ENCODE measurements around the gene CYB5R3.

CYB5R3 gene

DNA sequence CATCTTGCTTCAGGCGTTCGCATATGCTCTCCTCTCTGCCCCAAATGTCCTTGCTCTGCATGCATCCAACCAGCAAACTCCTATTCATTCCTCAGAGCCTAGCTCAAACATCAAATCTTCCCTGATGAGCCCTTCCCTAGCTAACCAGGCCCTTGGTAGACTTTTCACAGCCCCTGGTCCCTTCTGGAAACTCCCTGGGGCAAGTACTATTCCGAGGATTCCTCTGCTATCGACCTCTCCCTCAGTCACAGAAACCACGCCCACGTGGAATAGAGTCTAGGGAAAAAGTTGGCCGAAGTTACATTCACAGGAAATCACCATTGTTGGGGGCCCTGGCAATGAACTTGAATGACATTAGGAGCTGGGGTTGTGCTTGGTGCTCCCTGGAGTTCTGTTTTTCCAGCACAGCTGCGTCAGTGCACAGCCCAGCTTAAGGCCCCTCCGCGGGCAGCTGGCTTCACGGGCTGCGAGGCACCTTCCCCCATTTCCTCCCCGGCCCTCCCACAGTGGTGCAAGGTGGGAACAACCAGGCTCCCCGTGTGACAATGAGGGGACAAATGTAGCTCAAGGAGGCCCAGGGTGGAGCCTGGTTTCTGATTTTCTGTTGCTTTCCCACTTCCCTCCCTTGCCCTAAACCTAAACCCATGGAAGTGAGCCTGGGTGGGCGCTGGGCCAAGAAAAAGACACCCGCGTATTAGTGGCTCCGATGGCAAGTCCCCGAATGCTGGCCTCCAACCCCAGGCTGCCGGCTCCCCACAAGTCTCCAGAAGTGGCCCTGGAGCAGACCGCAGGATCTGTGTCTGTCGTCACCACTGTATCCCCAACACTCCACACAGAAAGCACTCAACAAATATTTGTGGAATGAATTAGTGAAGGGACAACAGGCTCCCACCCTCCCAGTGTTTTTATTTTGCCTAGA is 4.5 kb downstream of the CYB5R3 start:
- no peak for DNase-seq
- Mint-ChIP-seq H3K4me1 (peaks cover 32% of the 10 kb centered on the region), H3K36me3 (no peaks in the 10 kb centered on the region), H3K27ac (no peak overlapping the region), H3K9me3 (no peaks in the 10 kb centered on the region), H3K4me3 (no peak overlapping the region), H3K27me3 (no peaks in the 10 kb centered on the region)
- CTCF ChIA-PET: interaction anchor here (0.6 kb wide), 1 partner anchor 437 kb away, joined by 3 read pairs; no protein-coding TSS in a partner anchor

DNA sequence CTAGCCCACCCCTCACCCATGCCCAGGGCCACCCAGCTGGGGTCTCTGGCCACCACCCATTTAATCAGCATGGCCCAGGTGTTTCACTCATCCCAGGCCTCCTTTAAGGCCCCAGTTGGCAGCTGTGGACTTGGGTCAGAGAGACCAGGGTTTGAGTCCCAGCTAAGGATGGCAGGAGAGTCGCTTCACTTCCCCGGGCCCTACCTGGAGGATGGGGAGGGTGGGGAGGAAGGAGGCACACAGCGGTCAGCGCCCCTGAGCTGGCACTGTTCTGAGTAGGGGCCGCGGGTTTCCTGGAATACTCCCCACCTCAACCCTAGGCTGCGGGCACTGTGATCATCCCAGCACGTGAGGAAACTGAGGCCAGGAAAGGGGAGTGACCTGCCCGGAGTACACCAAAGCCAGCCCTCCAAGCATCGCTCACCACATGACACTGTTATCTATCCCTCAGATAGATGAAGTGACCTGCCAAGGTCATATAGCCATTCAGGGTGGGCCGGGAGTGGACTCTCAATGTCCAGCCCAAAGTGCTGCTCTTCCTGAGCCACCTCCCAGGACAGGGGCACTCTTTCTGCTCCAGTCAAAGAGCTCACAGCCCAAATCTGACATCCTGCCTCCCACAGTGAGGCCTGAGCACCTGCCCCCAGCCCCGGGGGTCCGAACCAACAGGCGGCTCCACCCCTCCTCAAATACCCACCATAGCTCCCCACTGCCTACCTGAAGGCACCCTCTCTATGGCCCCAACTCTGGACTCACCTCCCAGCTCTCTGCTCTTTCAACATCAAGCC is 5.4 kb downstream of the CYB5R3 start:
- Mint-ChIP-seq H3K27ac (no peak overlapping the region), H3K27me3 (no peaks in the 10 kb centered on the region), H3K4me3 (no peak overlapping the region), H3K36me3 (no peaks in the 10 kb centered on the region), H3K4me1 (peaks cover 30% of the 10 kb centered on the region), H3K9me3 (no peaks in the 10 kb centered on the region)
- DNase-seq: no peak
- CTCF ChIA-PET: interaction anchor here (1.1 kb wide), 2 partner anchors 19 to 23 kb away, joined by 3 to 5 read pairs; no protein-coding TSS in a partner anchor

DNA sequence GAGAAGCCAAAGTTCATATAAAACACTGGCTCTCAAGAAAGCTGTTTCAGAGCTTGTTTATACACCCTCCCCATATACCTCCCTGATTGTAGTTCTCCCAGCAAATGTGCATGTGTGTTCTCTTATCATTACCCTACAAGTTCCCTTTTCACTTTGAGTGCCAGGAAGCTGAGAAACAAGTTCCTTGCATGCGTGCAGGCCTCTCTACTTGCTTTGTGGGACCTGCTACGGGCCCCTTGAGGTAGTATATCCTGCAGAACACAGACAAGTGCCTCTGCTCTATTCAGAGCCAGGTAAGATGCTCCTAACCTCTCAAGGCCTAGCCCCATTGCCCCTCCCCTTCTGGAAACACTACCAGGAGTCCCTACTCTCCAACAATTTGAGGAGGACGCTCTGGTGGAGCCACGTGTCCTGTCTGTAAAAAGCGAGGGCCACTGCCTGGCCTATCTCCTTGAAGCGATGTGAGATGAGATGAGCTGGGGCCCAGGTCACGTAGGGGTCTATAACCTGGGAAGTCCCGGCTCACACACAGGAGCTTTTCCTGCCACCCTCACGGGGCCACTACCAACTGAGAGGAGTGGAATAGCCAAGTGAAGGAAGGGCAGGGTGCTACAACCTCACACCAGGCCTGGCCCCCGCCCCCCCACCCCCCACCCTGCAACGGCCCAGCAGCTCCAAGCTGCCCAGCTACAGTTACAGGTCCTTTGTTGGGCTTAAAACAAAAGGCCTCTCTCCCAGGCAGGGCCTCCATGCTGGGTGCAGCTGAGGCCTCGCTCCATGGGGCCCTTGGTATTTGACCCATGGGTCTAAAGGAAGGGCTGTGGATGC is 6.2 kb downstream of the CYB5R3 start:
- no peak for DNase-seq
- Mint-ChIP-seq H3K27me3 (no peaks in the 10 kb centered on the region), H3K27ac (no peak overlapping the region), H3K36me3 (no peaks in the 10 kb centered on the region), H3K9me3 (no peaks in the 10 kb centered on the region), H3K4me1 (peaks cover 26% of the 10 kb centered on the region), H3K4me3 (no peak overlapping the region)
- CTCF ChIA-PET: interaction anchor here (1.1 to 1.2 kb wide), 3 partner anchors 18 to 22 kb away, joined by 3 to 5 read pairs (median 3); no protein-coding TSS in a partner anchor

DNA sequence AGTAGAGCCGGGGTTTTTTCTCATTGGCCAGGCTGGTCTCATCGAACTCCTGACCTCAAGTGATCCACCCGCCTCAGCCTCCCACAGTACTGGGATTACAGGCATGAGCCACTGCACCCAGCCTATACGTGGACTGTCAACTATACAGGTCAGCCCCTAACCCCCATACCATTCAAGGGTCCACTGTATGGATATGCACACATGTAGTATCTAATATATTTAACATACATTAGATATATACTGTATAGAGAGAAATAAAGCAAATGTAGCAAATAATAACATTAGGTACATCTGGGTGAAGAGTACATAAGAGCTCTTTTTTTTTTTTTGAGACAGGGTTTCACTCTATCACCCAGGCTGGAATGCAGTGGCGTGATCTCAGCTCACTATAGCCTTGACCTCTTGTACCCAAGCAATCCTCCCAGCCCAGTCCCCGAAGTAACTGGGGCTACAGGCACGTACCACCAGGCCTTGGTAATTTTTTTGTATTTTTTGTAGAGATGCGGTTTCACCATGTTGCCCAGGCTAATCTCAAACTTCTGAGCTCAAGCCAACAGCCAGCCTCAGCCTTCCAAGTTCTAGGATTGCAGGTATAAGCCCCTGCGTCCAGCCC is 7.3 kb downstream of the CYB5R3 start:
- Mint-ChIP-seq H3K27ac (no peak overlapping the region), H3K27me3 (no peaks in the 10 kb centered on the region), H3K36me3 (peaks cover 1% of the 10 kb centered on the region), H3K9me3 (no peaks in the 10 kb centered on the region), H3K4me3 (no peak overlapping the region), H3K4me1 (peaks cover 17% of the 10 kb centered on the region)
- CTCF ChIA-PET: interaction anchor here (1.2 kb wide), 1 partner anchor 20 kb away, joined by 3 read pairs; no protein-coding TSS in a partner anchor
- DNase-seq: no peak

DNA sequence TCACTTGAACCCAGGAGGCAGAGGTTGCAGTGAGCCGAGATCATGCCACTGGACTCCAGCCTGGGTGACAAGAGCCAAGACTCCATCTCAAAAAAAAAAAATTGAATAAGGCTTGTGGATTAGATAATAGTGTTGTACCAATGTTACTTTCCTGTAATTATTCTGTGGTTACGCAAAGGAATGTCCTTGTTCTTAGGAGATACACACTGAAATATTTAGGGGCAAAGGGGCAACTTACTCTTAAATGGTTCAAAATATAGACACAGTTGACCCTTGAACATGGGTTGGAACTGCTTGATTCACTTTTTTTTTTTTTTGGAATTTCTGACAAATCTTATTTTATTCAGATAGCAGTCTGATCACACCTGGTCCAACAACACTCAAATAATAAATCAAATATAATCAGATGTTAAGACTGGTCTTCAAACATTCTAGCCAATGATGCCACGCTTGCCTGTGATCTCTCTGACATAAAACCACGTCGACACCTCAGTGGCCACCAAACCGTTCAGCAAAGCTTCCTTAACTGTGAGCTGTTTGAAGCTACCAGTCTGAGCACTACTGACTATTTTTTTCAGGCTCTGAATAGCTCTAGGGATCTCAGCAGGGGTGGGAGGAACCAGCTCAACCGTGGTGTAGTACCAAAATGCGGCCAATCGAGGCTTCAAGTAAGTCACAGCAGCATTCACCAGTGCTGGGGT is 9.5 kb downstream of the CYB5R3 start:
- no peaks in the 10 kb centered on the region for H3K9me3 Mint-ChIP-seq
- peaks cover 5% of the 10 kb centered on the region for H3K4me1 Mint-ChIP-seq
- H3K27ac Mint-ChIP-seq: no peak overlapping the region
- H3K27me3 Mint-ChIP-seq: no peaks in the 10 kb centered on the region
- peaks cover 4% of the 10 kb centered on the region for H3K36me3 Mint-ChIP-seq
- CTCF ChIA-PET: interaction anchor here (2.0 kb wide), 1 partner anchor 18 kb away, joined by 5 read pairs; no protein-coding TSS in a partner anchor
- DNase-seq: no peak
- H3K4me3 Mint-ChIP-seq: no peak overlapping the region

DNA sequence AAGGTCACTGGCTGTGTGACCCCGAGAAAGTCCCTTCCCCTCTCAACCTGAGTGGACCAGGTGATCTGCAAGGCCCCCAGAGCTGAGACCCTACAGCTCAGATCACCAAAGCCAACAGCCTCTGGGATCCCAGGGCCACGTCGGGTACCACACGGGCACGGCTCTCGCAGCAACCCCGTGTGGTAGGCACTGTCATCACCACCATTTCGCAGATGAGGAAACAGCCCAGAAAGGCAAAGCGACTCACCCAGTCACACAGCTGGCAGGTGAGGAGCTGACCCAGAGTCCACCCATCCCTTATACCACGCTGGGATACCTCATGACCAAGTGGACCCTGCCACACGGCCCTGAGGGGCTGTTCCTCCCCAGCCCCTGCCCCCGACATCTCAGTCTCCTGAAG is 11.6 kb downstream of the CYB5R3 start:
- H3K36me3 Mint-ChIP-seq: peaks cover 7% of the 10 kb centered on the region
- H3K27ac Mint-ChIP-seq: no peak overlapping the region
- no peaks in the 10 kb centered on the region for H3K9me3 Mint-ChIP-seq
- H3K4me3 Mint-ChIP-seq: no peak overlapping the region
- CTCF ChIA-PET: interaction anchor here (0.9 to 1.5 kb wide), 3 partner anchors 11 to 183 kb away, joined by 3 to 7 read pairs (median 3); no protein-coding TSS in a partner anchor
- no peak for DNase-seq
- no peaks in the 10 kb centered on the region for H3K4me1 Mint-ChIP-seq
- H3K27me3 Mint-ChIP-seq: no peaks in the 10 kb centered on the region

DNA sequence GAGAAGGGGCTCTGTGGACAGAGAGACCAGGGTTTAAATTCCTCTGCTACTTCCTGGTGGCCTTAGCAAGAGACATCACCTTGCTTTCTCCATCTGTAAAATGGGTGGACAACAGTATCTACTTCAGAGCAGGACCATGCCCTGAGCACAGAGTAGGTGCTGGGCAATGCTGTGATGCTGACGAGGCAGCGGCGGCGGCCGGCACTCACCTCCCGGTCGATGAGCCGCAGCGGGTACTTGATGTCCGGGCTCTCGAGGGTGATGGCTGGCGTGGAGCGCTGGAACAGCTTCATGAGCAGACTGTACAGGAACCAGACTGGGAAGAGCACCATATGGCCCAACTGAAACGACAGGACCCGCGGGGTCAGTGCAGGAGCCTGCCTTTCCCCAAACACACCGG is 12.7 kb downstream of the CYB5R3 start:
- H3K27me3 Mint-ChIP-seq: no peaks in the 10 kb centered on the region
- no peak overlapping the region for H3K4me3 Mint-ChIP-seq
- CTCF ChIA-PET: interaction anchor here (0.9 to 1.0 kb wide), 2 partner anchors 10 to 184 kb away, joined by 3 read pairs; no protein-coding TSS in a partner anchor
- H3K27ac Mint-ChIP-seq: no peak overlapping the region
- H3K4me1 Mint-ChIP-seq: no peaks in the 10 kb centered on the region
- no peaks in the 10 kb centered on the region for H3K9me3 Mint-ChIP-seq
- no peak for DNase-seq
- H3K36me3 Mint-ChIP-seq: peaks cover 11% of the 10 kb centered on the region

DNA sequence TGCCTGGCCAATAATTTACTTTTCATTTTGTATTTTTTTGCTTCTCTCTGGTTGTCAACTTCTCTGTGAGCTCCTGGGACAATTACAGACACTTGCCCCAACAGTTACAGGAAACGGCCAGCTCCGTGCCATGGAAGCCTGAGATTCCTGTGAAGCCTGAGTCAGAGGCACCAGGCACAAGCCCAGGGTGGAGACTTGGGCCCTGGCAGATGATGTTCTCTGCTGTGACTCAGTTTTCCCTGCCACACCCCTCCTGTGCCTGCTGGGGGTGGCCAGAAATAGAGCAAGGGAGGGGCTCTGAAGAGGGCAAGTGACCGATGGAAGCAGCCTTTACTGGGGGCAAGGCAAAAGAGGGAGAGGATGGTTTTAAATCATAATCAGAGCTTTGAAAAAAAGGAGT is 13.7 kb downstream of the CYB5R3 start:
- Mint-ChIP-seq H3K27ac (no peak overlapping the region), H3K36me3 (peaks cover 12% of the 10 kb centered on the region), H3K4me1 (no peaks in the 10 kb centered on the region), H3K9me3 (no peaks in the 10 kb centered on the region), H3K4me3 (no peak overlapping the region), H3K27me3 (no peaks in the 10 kb centered on the region)
- CTCF ChIA-PET: no interaction called here
- no peak for DNase-seq

DNA sequence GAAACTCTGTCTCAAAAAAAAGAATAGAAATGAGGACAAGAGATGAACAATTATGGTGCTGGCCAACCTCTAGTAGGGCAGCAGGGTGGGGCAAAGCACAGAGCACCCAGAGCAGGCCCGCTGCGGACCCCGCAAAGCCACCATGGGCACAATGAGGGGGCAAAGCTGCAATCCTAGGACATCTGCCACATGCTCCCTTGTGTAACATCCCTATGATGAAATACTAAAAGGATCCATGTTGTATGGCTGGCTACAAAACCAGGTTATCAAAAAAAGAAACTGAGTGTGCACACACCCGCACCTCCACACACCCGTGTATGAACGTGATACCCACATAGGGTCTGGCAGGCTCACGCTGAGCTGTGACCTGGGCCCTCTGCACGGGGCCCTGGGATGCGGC is 16.2 kb downstream of the CYB5R3 start:
- Mint-ChIP-seq H3K4me3 (no peak overlapping the region), H3K36me3 (peaks cover 21% of the 10 kb centered on the region), H3K9me3 (no peaks in the 10 kb centered on the region), H3K27me3 (no peaks in the 10 kb centered on the region), H3K27ac (no peak overlapping the region), H3K4me1 (no peaks in the 10 kb centered on the region)
- no peak for DNase-seq
- CTCF ChIA-PET: no interaction called here

DNA sequence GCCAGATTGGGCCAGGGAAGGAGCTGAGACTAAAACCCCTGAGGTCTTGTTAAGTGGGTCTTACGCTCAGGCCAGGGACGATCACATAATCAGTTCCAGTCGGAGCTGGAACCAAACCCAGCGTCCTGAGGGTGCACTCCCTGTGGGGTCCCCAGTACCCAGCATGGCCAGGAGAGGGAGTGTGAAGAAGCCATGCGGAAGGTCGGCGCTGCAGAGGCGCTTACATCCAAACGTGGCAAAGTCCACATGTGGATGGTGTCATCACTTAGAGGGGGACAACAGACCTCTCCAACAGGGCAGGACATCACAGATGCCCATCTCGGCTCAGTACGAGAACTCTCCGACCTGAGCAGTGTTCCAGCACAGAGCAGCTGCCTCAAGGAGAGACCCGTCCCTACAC is 17.1 kb downstream of the CYB5R3 start:
- no peak for DNase-seq
- no peaks in the 10 kb centered on the region for H3K4me1 Mint-ChIP-seq
- CTCF ChIA-PET: no interaction called here
- no peaks in the 10 kb centered on the region for H3K27me3 Mint-ChIP-seq
- no peak overlapping the region for H3K4me3 Mint-ChIP-seq
- no peaks in the 10 kb centered on the region for H3K9me3 Mint-ChIP-seq
- H3K27ac Mint-ChIP-seq: no peak overlapping the region
- peaks cover 20% of the 10 kb centered on the region for H3K36me3 Mint-ChIP-seq

DNA sequence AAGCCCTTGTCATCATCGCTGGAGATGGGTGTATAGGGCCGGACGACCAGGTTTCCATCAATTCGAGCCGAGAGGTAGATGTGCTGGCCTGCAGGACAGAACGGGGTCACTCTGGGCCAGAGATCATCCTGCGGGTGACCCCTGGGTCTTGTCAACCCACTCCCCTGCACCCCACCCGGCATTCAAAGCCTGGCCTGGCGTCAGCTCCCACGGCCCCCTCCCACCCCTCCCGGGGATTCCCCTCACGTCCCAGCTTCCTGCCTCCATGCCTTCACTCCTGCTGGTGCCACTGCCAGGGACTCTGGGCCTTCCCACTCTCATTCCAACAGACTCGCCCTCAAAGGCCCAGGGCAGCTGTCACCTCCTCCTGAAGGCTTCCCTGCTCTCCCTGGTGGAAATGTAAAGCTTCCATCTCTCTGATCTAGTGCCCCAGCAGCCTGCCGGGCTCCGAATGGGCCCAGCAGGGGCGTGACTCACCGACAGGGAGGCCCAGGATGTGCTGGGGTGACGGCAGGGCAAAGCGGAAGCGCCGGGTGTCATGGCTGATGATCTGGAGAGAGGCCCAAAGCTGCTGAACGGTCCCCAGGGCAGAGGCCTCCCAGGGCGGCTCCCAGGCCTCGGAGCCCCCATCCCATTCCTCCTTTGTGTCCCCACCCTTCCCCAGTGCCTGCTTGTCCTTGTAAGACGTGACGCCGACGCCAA is 18.1 kb downstream of the CYB5R3 start:
- CTCF ChIA-PET: no interaction called here
- no peak overlapping the region for H3K27ac Mint-ChIP-seq
- H3K36me3 Mint-ChIP-seq: peaks cover 24% of the 10 kb centered on the region
- H3K27me3 Mint-ChIP-seq: no peaks in the 10 kb centered on the region
- no peak for DNase-seq
- no peak overlapping the region for H3K4me3 Mint-ChIP-seq
- no peaks in the 10 kb centered on the region for H3K9me3 Mint-ChIP-seq
- no peaks in the 10 kb centered on the region for H3K4me1 Mint-ChIP-seq

DNA sequence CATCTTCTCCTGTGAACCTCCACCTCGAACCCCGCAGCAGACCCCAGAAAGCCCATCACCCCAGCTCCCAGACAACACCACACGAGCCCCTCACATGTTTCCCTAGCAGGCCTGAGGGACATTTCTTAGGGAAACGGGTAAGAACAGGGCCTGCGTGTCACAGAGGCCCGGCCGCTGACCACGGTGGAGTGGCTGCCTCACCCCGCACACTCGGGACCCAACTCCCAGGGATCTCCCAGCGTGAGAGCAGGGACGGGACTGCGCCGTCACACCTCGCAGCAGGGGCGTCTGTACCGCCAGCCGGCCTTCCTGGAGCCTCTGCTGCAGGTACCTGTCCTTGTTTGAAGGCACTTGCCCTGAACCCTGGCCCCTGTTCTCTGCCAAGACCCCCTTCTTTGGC is 19.0 kb downstream of the CYB5R3 start:
- no peak overlapping the region for H3K4me3 Mint-ChIP-seq
- no peak overlapping the region for H3K27ac Mint-ChIP-seq
- no peaks in the 10 kb centered on the region for H3K9me3 Mint-ChIP-seq
- CTCF ChIA-PET: no interaction called here
- no peaks in the 10 kb centered on the region for H3K4me1 Mint-ChIP-seq
- H3K27me3 Mint-ChIP-seq: no peaks in the 10 kb centered on the region
- no peak for DNase-seq
- peaks cover 21% of the 10 kb centered on the region for H3K36me3 Mint-ChIP-seq

DNA sequence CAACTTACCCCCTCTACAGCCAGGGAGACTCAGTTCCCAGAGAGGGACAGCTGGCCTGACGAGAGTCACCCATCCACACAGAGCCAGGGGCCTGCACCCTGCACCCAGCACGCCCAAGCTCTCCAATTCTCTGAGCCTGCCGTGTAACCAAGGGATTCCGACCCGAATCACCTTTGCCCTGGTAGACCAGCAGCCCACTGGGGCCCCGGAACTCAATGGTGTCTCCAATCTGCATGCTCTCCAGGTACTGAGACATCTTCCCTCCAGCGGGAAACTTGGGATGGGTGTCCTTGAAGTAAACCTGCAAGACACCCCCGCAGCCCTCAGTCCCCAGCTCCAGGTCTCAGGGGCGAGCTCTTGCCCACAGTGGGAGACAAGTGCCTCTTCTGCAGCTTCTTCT is 21.2 kb downstream of the CYB5R3 start:
- DNase-seq: no peak
- Mint-ChIP-seq H3K4me3 (no peak overlapping the region), H3K4me1 (no peaks in the 10 kb centered on the region), H3K27me3 (no peaks in the 10 kb centered on the region), H3K27ac (no peak overlapping the region), H3K36me3 (peaks cover 20% of the 10 kb centered on the region), H3K9me3 (no peaks in the 10 kb centered on the region)
- CTCF ChIA-PET: no interaction called here
